Lower leg skin (tissue), 3 donors: ENCODE results near the gene ANKRD52.
A peak's percentile ranks its signal among the peaks of the same experiment; 100 is the strongest.

ENCODE experiments used
- CTCF ChIP-seq, 3 donors: fragments of 450-650 bp; IDR thresholded peaks; one replicate each; pipeline ENCODE4 v1.5.1; 2016; ENCODE audit warnings: antibody characterized with exemption in 3 of 3, mild to moderate bottlenecking in 3 of 3, moderate library complexity in 2 of 3
- POLR2A ChIP-seq, 2 donors: fragments of 450-650 bp; IDR thresholded peaks; one replicate each; pipeline ENCODE4 v1.6.1; 2016 to 2017; ENCODE audit warnings: antibody characterized with exemption in 2 of 2, mild to moderate bottlenecking in 1 of 2, moderate library complexity in 1 of 2

GRCh38 chr12:56193025-56193578, 65.1 kb downstream of the ANKRD52 start:
- TF ChIP-seq CTCF (IDR thresholded peaks at IDR 0.05) (peak in 1 of 3 donors; percentile 12), POLR2A (IDR thresholded peaks at IDR 0.05) (no peak)
